OCI-LY3 (cell line): ENCODE measurements around the gene CLEC16A.

Experiments used
- H2AFZ ChIP-seq: fragments of 200-600, 300-600 bp; shearing (Covaris generic); 2 replicates; pipeline ENCODE4 v1.6.0; 2014; ENCODE audit warnings: antibody characterized with exemption, low read depth, low read length
- H3K27ac ChIP-seq: fragments of 200-600, 300-600 bp; sonication (generic); 2 replicates; pipeline ENCODE4 v1.5.1; 2014; ENCODE audit warnings: mild to moderate bottlenecking, low read length, moderate library complexity, mixed read lengths
- H3K27me3 ChIP-seq: fragments of 200-600, 300-600 bp; sonication (generic); 2 replicates; pipeline ENCODE4 v1.6.1; 2014; ENCODE audit warnings: low read depth, low read length, mixed read lengths
- H3K36me3 ChIP-seq: fragments of 200-600, 300-600 bp; sonication (generic); replicated peaks from 2 replicates; pipeline ENCODE3; 2014; ENCODE audit warnings: low read depth, low read length, mixed read lengths
- H3K4me1 ChIP-seq: fragments of 300-600, 200-600 bp; sonication (generic); 2 replicates; pipeline ENCODE4 v1.6.1; 2014; ENCODE audit warnings: low read length, mixed read lengths
- H3K4me2 ChIP-seq: fragments of 200-600, 300-600 bp; sonication (generic); 2 replicates; pipeline ENCODE4 v1.6.1; 2014; ENCODE audit warnings: low read length, mixed read lengths
- H3K4me3 ChIP-seq: fragments of 300-600, 200-600 bp; sonication (generic); 2 replicates; pipeline ENCODE4 v1.5.1; 2014; ENCODE audit warnings: antibody characterized with exemption, mild to moderate bottlenecking, low read length, moderate library complexity
- H3K79me2 ChIP-seq: fragments of 300-600, 200-600 bp; shearing (Covaris generic); 2 replicates; pipeline ENCODE4 v1.6.1; 2014; ENCODE audit warnings: mild to moderate bottlenecking, low read length, mixed read lengths
- H3K9ac ChIP-seq: fragments of 300-600, 200-600 bp; shearing (Covaris generic); 2 replicates; pipeline ENCODE4 v1.6.0; 2014; ENCODE audit warnings: mild to moderate bottlenecking, low read length, moderate library complexity
- H3K9me3 ChIP-seq: fragments of 200-600, 300-600 bp; shearing (Covaris generic); 2 replicates; pipeline ENCODE4 v1.6.1; 2014; ENCODE audit warnings: low read length, mixed read lengths; ENCODE audit not compliant: insufficient read depth
- H4K20me1 ChIP-seq: fragments of 200-600, 300-600 bp; sonication (generic); 2 replicates; pipeline ENCODE4 v1.6.1; 2016; ENCODE audit warnings: low read length, mixed read lengths; ENCODE audit not compliant: insufficient read depth
- CTCF ChIP-seq: fragments of 200-600, 300-600 bp; sonication (generic); IDR thresholded peaks from 2 replicates; pipeline ENCODE4 v1.5.1; 2014; ENCODE audit warnings: antibody characterized with exemption, low read length, low read depth
- EZH2phosphoT487 ChIP-seq: fragments of 200-600 bp; shearing (Covaris generic); IDR thresholded peaks from 2 replicates; pipeline ENCODE4 v1.6.1; 2018; ENCODE audit warnings: antibody characterized with exemption, mixed run types, low read depth

CLEC16A gene

GRCh38 chr16:11133344-11133943 lies 189.1 kb downstream of the CLEC16A start:
- no peak overlapping the region for H3K9ac ChIP-seq
- H3K27ac ChIP-seq: no peak overlapping the region
- no peak overlapping the region for H3K4me2 ChIP-seq
- no peaks in the 10 kb centered on the region for H4K20me1 ChIP-seq
- TF ChIP-seq CTCF: no peak
- TF ChIP-seq EZH2phosphoT487: no peak
- no peak overlapping the region for H2AFZ ChIP-seq
- no peaks in the 10 kb centered on the region for H3K79me2 ChIP-seq
- H3K4me1 ChIP-seq: peaks cover 19% of the 10 kb centered on the region
- H3K27me3 ChIP-seq: no peaks in the 10 kb centered on the region
- no peak overlapping the region for H3K4me3 ChIP-seq
- H3K9me3 ChIP-seq: no peaks in the 10 kb centered on the region
- H3K36me3 ChIP-seq: no peaks in the 10 kb centered on the region

GRCh38 chr16:11134722-11135463 lies 190.5 kb downstream of the CLEC16A start:
- no peak overlapping the region for H3K4me3 ChIP-seq
- H3K4me1 ChIP-seq: peaks cover 13% of the 10 kb centered on the region
- H3K27me3 ChIP-seq: no peaks in the 10 kb centered on the region
- no peak overlapping the region for H3K4me2 ChIP-seq
- TF ChIP-seq CTCF: no peak
- TF ChIP-seq EZH2phosphoT487: no peak
- H2AFZ ChIP-seq: no peak overlapping the region
- no peaks in the 10 kb centered on the region for H3K79me2 ChIP-seq
- no peaks in the 10 kb centered on the region for H4K20me1 ChIP-seq
- no peaks in the 10 kb centered on the region for H3K36me3 ChIP-seq
- no peak overlapping the region for H3K9ac ChIP-seq
- H3K27ac ChIP-seq: no peak overlapping the region
- no peaks in the 10 kb centered on the region for H3K9me3 ChIP-seq

GRCh38 chr16:11135464-11135973 lies 191.2 kb downstream of the CLEC16A start:
- Histone ChIP-seq H3K4me3 (no peak overlapping the region), H3K36me3 (no peaks in the 10 kb centered on the region)

More at GRCh38 chr16:11135464-11135973, 191.2 kb downstream of the CLEC16A start:
- H3K79me2 ChIP-seq: no peaks in the 10 kb centered on the region
- no peak overlapping the region for H2AFZ ChIP-seq
- peaks cover 7% of the 10 kb centered on the region for H3K4me1 ChIP-seq
- no peaks in the 10 kb centered on the region for H4K20me1 ChIP-seq
- H3K27me3 ChIP-seq: no peaks in the 10 kb centered on the region
- no peak overlapping the region for H3K9ac ChIP-seq
- H3K4me2 ChIP-seq: no peak overlapping the region
- H3K9me3 ChIP-seq: no peaks in the 10 kb centered on the region
- no peak overlapping the region for H3K27ac ChIP-seq
- TF ChIP-seq EZH2phosphoT487: no peak
- no peak for TF ChIP-seq CTCF
